Measurements from ENCODE around the gene ESRP2. TPM values are rescaled to one million over a fixed set of nuclear protein-coding genes. Genes with fewer than 3 reads are reported as not detected.

ESRP2 gene
- 25.5 and 26.7 TPM in 2 replicates for total RNA-seq

DNA sequence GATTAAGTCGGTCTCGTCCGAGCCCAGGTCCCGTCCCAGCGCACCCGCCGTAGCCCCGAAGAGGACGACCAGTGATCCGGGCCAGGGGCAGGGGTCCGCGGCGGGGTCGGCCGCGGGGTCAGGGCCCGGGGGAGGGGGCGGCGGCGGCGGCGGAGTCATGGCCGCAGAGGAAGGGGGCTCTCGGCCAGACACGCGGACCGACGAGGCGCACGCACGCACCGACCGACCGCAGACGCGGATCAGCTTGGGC, at the start of gene ESRP2:
TSS of gene ESRP2 (minus strand) at position 241 of the 250 bp plus-strand sequence. CDS start at position 159, 82 bp downstream.
- peak within 1 kb of the TSS; percentile 71 for H3K4me3 ChIP-seq (ENCODE audit: low read depth, low read length)
- no peak for DNase-seq (ENCODE audit: low read depth)
- TF ChIP-seq, protein P1, sequence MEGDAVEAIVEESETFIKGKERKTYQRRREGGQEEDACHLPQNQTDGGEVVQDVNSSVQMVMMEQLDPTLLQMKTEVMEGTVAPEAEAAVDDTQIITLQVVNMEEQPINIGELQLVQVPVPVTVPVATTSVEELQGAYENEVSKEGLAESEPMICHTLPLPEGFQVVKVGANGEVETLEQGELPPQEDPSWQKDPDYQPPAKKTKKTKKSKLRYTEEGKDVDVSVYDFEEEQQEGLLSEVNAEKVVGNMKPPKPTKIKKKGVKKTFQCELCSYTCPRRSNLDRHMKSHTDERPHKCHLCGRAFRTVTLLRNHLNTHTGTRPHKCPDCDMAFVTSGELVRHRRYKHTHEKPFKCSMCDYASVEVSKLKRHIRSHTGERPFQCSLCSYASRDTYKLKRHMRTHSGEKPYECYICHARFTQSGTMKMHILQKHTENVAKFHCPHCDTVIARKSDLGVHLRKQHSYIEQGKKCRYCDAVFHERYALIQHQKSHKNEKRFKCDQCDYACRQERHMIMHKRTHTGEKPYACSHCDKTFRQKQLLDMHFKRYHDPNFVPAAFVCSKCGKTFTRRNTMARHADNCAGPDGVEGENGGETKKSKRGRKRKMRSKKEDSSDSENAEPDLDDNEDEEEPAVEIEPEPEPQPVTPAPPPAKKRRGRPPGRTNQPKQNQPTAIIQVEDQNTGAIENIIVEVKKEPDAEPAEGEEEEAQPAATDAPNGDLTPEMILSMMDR (conservative IDR thresholded peaks at IDR 0.05; ENCODE audit: low read depth, low read length), result no peak

DNA sequence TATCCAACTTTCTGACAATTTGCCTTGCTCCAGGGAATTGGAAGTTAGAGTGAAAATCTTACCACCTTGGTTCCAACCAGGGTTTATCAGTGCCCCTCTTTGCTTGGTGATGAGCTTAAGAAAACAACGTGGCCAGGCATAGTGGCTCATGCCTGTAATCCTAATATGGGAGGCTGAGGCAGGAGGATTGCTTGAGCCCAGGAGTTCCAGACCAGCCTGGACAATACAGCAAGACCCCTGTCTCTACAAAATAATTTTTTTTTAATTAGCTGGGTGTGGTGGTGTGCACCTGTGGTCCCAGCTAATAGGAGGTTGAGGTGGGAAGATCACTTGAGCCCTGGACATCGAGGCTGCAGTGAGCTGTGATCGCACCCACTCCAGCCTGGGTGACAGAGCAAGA, 49.8 kb upstream of the ESRP2 start:
- TF ChIP-seq, protein P1 (conservative IDR thresholded peaks at IDR 0.05; ENCODE audit: low read depth, low read length), result no peak
- DNase-seq (ENCODE audit: low read depth), result no peak

DNA sequence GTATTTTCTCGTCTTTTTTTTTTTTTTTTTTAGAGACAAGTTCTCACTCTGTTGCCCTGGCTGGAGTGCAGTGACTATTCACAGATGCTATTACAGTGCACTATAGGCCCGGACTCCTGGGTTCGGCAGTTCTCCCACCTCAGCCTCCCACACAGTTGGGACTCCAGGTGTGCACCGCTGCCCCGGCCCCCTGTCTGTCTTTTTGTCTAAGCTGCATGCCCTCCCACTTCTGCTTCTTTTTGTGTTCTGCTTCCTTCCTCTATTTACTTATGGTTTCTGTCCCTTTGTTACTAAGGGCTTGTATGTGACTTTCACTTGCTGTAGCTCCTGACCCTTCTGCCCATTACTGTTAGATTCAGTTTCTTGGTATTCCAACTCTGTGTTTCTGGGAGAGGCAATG, 48.9 kb upstream of the ESRP2 start:
- no peak overlapping the region for H3K4me3 ChIP-seq (ENCODE audit: low read depth, low read length)
- TF ChIP-seq, protein P1 (conservative IDR thresholded peaks at IDR 0.05; ENCODE audit: low read depth, low read length), result no peak
- DNase-seq (ENCODE audit: low read depth), result no peak

More for the DNA sequence above, 49.8 kb upstream of the ESRP2 start:
- H3K4me3 ChIP-seq (ENCODE audit: low read depth, low read length), result no peak overlapping the region

DNA sequence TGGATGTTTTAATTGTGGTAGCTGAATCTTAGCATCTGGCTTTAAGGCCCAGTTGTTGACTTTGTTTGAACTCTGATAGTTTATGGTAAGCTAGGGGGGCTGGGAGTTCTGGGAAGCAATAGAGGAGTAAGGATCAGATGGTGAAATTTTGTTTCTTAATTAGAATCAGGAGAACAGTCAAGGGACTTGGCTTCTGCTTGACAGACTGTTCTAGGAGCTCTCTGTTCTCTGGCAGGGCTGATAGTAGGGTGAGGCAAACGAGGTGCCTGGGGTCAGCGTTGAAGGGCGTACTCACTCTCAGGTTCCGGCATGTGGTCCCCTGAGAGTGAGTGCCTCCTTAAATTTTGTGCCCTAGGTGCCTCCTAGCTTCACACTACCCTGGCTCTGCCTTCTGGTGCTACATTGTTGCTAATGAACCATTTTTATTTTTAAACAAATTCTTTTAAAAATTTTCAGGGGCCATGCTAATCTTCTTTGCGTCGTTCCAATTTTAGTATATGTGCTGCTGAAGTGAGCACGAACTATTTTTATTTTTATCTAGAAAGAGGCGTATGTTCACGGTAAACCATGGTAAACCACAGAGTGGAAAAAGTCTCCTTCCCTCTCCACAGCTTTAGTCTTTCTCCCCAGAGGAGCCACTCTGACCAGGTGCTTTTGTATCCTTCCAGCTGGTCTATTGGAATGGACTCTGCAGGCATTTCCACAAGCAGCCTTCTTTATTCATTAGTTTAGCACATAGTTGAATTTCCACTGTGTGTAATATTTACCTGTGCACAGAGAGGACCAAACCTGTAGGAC, 48.1 kb upstream of the ESRP2 start:
- H3K4me3 ChIP-seq (ENCODE audit: low read depth, low read length), result no peak overlapping the region
- TF ChIP-seq, protein P1 (conservative IDR thresholded peaks at IDR 0.05; ENCODE audit: low read depth, low read length), result no peak
- DNase-seq (ENCODE audit: low read depth), result no peak

DNA sequence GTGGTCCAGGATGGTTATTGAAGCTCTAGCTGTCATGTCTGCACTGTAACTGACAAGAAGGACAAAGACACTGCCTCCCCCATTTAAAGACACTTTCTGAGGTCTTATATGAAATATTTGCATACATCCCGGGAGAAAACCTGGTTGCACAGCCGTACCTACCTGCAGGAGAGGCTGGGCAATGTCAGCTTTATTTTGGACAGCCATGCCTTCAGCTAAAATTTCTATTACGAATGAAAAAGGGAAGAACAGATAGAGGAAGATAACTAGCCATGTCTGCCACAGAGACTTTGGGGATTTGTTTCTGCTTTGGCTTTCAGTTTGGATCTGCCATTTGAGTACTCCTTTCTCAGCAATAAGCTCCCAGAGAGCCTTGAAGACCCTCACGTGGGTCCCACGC, 47.4 kb upstream of the ESRP2 start:
- no peak overlapping the region for H3K4me3 ChIP-seq (ENCODE audit: low read depth, low read length)
- no peak for DNase-seq (ENCODE audit: low read depth)
- TF ChIP-seq, protein P1 (conservative IDR thresholded peaks at IDR 0.05; ENCODE audit: low read depth, low read length), result no peak

DNA sequence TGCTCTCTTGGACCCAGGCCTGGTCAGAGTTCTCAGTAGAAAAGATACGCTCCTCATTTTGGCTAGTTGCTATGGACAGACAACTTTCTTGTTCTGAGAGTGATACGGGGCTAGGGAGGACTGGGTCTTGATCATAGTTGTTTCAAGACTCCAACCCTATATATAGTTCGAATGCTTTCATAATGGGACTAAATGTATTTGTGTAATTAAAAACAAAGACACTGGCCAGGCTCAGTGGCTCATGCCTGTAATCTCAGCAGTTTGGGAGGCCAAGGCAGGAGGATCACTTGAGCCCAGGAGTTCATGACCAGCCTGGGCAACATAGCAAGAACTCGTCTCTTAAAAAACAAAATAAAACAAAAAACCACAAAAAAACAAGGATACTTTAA, 46.1 kb upstream of the ESRP2 start:
- H3K4me3 ChIP-seq (ENCODE audit: low read depth, low read length), result no peak overlapping the region
- DNase-seq (ENCODE audit: low read depth), result no peak
- TF ChIP-seq, protein P1 (conservative IDR thresholded peaks at IDR 0.05; ENCODE audit: low read depth, low read length), result no peak

All from epithelial cell of proximal tubule (primary cell).